GM19238 (cell line): ENCODE measurements around the gene IFI27L2.
"Not testable (repeated sequence)": the region's sequence is repeated elsewhere in the genome, so short reads cannot be mapped to it uniquely, and the experiment has no call there.

ENCODE experiments used
- DNase-seq: peaks from one replicate; pipeline ENCODE4 v3.0.0; 2011; ENCODE audit warnings: low spot score; ENCODE audit not compliant: insufficient read length

The IFI27L2 gene

GRCh38 chr14:94129111-94129757 is at the start of gene IFI27L2:
Gene IFI27L2 (minus strand): TSS chr14:94129604. CDS start chr14:94129564, 40 bp downstream.
- peak; percentile 91 for DNase-seq

GRCh38 chr14:94177806-94178205 is 48.4 kb upstream of the IFI27L2 start:
- DNase-seq: no peak

GRCh38 chr14:94176808-94177207 is 47.4 kb upstream of the IFI27L2 start:
- no peak for DNase-seq

GRCh38 chr14:94175747-94176146 is 46.3 kb upstream of the IFI27L2 start:
- DNase-seq: no peak

GRCh38 chr14:94175011-94175745 is 45.8 kb upstream of the IFI27L2 start:
- DNase-seq: no peak

- DNase-seq: no peak
Observed at GRCh38 chr14:94174604-94175010, 45.2 kb upstream of the IFI27L2 start.

GRCh38 chr14:94173885-94174603 is 44.6 kb upstream of the IFI27L2 start, which contains the start of gene PPP4R4:
Gene PPP4R4 (plus strand): TSS chr14:94174322. CDS start chr14:94174466, 144 bp downstream.
- DNase-seq: peak; percentile 77

GRCh38 chr14:94173471-94173884 is 44.1 kb upstream of the IFI27L2 start:
- DNase-seq: no peak

GRCh38 chr14:94172545-94172944 is 43.1 kb upstream of the IFI27L2 start:
- no peak for DNase-seq

- no peak for DNase-seq
Observed at GRCh38 chr14:94171208-94171607, 41.8 kb upstream of the IFI27L2 start.

GRCh38 chr14:94170136-94170535 is 40.7 kb upstream of the IFI27L2 start:
- no peak for DNase-seq

GRCh38 chr14:94165744-94166143 is 36.3 kb upstream of the IFI27L2 start:
- DNase-seq: no peak

GRCh38 chr14:94164685-94165431 is 35.5 kb upstream of the IFI27L2 start:
- no peak for DNase-seq

GRCh38 chr14:94163796-94164195 is 34.4 kb upstream of the IFI27L2 start:
- DNase-seq: no peak

GRCh38 chr14:94162466-94162865 is 33.1 kb upstream of the IFI27L2 start:
- DNase-seq: no peak

GRCh38 chr14:94161981-94162380 is 32.6 kb upstream of the IFI27L2 start:
- DNase-seq: no peak

GRCh38 chr14:94161058-94161457 is 31.7 kb upstream of the IFI27L2 start:
- DNase-seq: no peak

- no peak for DNase-seq
Observed at GRCh38 chr14:94158239-94158883, 29.0 kb upstream of the IFI27L2 start.

- no peak for DNase-seq
Observed at GRCh38 chr14:94157197-94157596, 27.8 kb upstream of the IFI27L2 start.

GRCh38 chr14:94156143-94156542 is 26.7 kb upstream of the IFI27L2 start:
- DNase-seq: not testable (repeated sequence)
